H1 (cell line): Measurements from ENCODE around the gene HSD17B4. TPM values are rescaled to one million over a fixed set of nuclear protein-coding genes. Genes with fewer than 3 reads are reported as not detected.

ENCODE experiments used
- CTCF ChIA-PET: fragments of 300-600 bp; sonication (Branson Sonifier 250); formaldehyde crosslinking; loops from one replicate; lab custom pipeline; 2021; ENCODE audit not compliant: partially characterized antibody; lab: Charles Lee
- POLR2A ChIA-PET: fragments of 300-600 bp; sonication (Branson Sonifier 250); formaldehyde crosslinking; loops from one replicate; lab custom pipeline; 2021; ENCODE audit warnings: inconsistent platforms; ENCODE audit not compliant: partially characterized antibody; lab: Charles Lee
- DNase-seq, 2 experiments: peaks; one replicate each; pipeline versions ENCODE4 v3.0.0 to v3.0.0-alpha.2; 2010 to 2022; ENCODE audit warnings: low spot score in 2 of 2, low read depth in 1 of 2, mixed read lengths in 1 of 2
- FAIRE-seq: peaks from 2 replicates; lab custom pipeline; 2011; peaks lifted over from hg19 to GRCh38; lab: Jason Lieb, UNC
- H2AFZ ChIP-seq: 2 replicates; pipeline ENCODE4 v1.8.1; 2012; ENCODE audit warnings: low read length, inconsistent platforms
- H2AK5ac ChIP-seq: 2 replicates; pipeline ENCODE4 v1.6.1; 2013; ENCODE audit warnings: low read depth, low read length
- H2BK120ac ChIP-seq: replicated peaks from 2 replicates; pipeline ENCODE3; 2013; ENCODE audit warnings: low read depth, low read length, inconsistent platforms
- H2BK12ac ChIP-seq: 2 replicates; pipeline ENCODE4 v1.6.1; 2013; ENCODE audit warnings: low read depth, low read length
- H2BK15ac ChIP-seq: 2 replicates; pipeline ENCODE4 v1.6.1; 2013; ENCODE audit warnings: low read length
- H2BK20ac ChIP-seq: 2 replicates; pipeline ENCODE4 v1.6.1; 2013; ENCODE audit warnings: low read length
- H2BK5ac ChIP-seq: 2 replicates; pipeline ENCODE4 v1.6.1; 2013; ENCODE audit warnings: low read depth, low read length
- H3K14ac ChIP-seq: 2 replicates; pipeline ENCODE4 v1.6.1; 2013; ENCODE audit warnings: inconsistent platforms; ENCODE audit not compliant: insufficient read length
- H3K18ac ChIP-seq: 2 replicates; pipeline ENCODE4 v1.6.1; 2013; ENCODE audit warnings: low read length; ENCODE audit errors: extremely low read depth
- H3K23ac ChIP-seq: 2 replicates; pipeline ENCODE4 v1.6.1; 2013; ENCODE audit warnings: inconsistent platforms; ENCODE audit not compliant: insufficient read length
- H3K23me2 ChIP-seq: 2 replicates; pipeline ENCODE4 v1.6.1; 2013; ENCODE audit warnings: low read depth, low read length
- H3K27ac ChIP-seq: 2 replicates; pipeline ENCODE4 v1.6.1; 2011; ENCODE audit warnings: low read depth, low read length, inconsistent platforms
- H3K27me3 ChIP-seq, 4 experiments: replicated peaks in 1 of 4; 1 replicate in 1 of 4; 2 replicates in 3 of 4; pipeline versions ENCODE4 v1.6.1 to v1.8.1; 2011 to 2013; ENCODE audit warnings: low read length in 3 of 4, mild to moderate bottlenecking in 3 of 4, inconsistent platforms in 2 of 4, mixed read lengths in 2 of 4, moderate library complexity in 1 of 4; ENCODE audit not compliant: control insufficient read depth in 3 of 4, insufficient read depth in 3 of 4; ENCODE audit errors: extremely low read depth in 1 of 4
- H3K36me3 ChIP-seq, 4 experiments: 2 replicates each; pipeline versions ENCODE4 v1.6.1 to v1.8.1; 2011 to 2013; ENCODE audit warnings: mild to moderate bottlenecking in 4 of 4, low read length in 3 of 4, moderate library complexity in 2 of 4, control low read depth in 1 of 4, inconsistent platforms in 1 of 4; ENCODE audit not compliant: insufficient read depth in 4 of 4, control insufficient read depth in 2 of 4
- H3K4ac ChIP-seq: replicated peaks from 2 replicates; pipeline ENCODE3; 2013; ENCODE audit warnings: low read length, low read depth, mixed read lengths, inconsistent platforms; ENCODE audit not compliant: insufficient read length
- H3K4me1 ChIP-seq, 4 experiments: replicated peaks in 1 of 4; 1 replicate in 1 of 4; 2 replicates in 3 of 4; pipeline versions ENCODE4 v1.6.1 to v1.8.1; 2011 to 2013; ENCODE audit warnings: low read length in 3 of 4, inconsistent platforms in 2 of 4, mixed read lengths in 1 of 4; ENCODE audit not compliant: insufficient read depth in 4 of 4, control insufficient read depth in 3 of 4
- H3K4me2 ChIP-seq, 2 experiments: 2 replicates each; pipeline versions ENCODE4 v1.6.1 to v1.8.1; 2011 to 2013; ENCODE audit warnings: low read depth in 2 of 2, low read length in 2 of 2, control low read depth in 1 of 2, inconsistent platforms in 1 of 2, mild to moderate bottlenecking in 1 of 2; ENCODE audit not compliant: insufficient read depth in 1 of 2
- H3K4me3 ChIP-seq, 4 experiments: fragments of 200-600, 300-600 bp in 1 of 4; sonication (generic), shearing (Covaris generic), sonication (Bioruptor Twin) in 1 of 4; 2 replicates each; pipeline versions ENCODE4 v1.5.1 to v1.8.1; 2011 to 2016; ENCODE audit warnings: low read length in 4 of 4, low read depth in 3 of 4, control low read depth in 2 of 4, inconsistent platforms in 2 of 4, mild to moderate bottlenecking in 2 of 4, mixed read lengths in 1 of 4, moderate library complexity in 1 of 4; ENCODE audit not compliant: insufficient read depth in 2 of 4; ENCODE audit errors: extremely low read depth in 1 of 4
- H3K56ac ChIP-seq: replicated peaks from 2 replicates; pipeline ENCODE3; 2013; ENCODE audit warnings: low read depth, mild to moderate bottlenecking, mixed read lengths, low read length, inconsistent platforms; ENCODE audit not compliant: insufficient read length
- H3K79me1 ChIP-seq: 2 replicates; pipeline ENCODE4 v1.6.1; 2013; ENCODE audit warnings: low read depth, low read length, control low read depth
- H3K79me2 ChIP-seq, 2 experiments: 2 replicates each; pipeline versions ENCODE4 v1.6.1 to v1.8.1; 2012 to 2013; ENCODE audit warnings: low read length in 2 of 2, mild to moderate bottlenecking in 2 of 2, inconsistent platforms in 1 of 2; ENCODE audit not compliant: insufficient read depth in 2 of 2, control insufficient read depth in 1 of 2
- H3K9ac ChIP-seq, 4 experiments: replicated peaks in 1 of 4; 1 replicate in 1 of 4; 2 replicates in 3 of 4; pipeline versions ENCODE4 v1.6.1 to v1.8.1; 2011 to 2013; ENCODE audit warnings: low read depth in 3 of 4, low read length in 3 of 4, control low read depth in 2 of 4, mild to moderate bottlenecking in 2 of 4, moderate library complexity in 2 of 4, inconsistent platforms in 1 of 4; ENCODE audit errors: extremely low read depth in 1 of 4
- H3K9me3 ChIP-seq, 2 experiments: 2 replicates each; pipeline versions ENCODE4 v1.6.1 to v1.8.1; 2012 to 2013; ENCODE audit warnings: mild to moderate bottlenecking in 2 of 2, moderate library complexity in 2 of 2, control low read depth in 1 of 2, inconsistent platforms in 1 of 2, low read depth in 1 of 2, low read length in 1 of 2, mixed read lengths in 1 of 2; ENCODE audit not compliant: insufficient read depth in 2 of 2
- H4K20me1 ChIP-seq, 2 experiments: replicated peaks in 1 of 2; 2 replicates each; pipeline versions ENCODE3 to v1.8.1; 2011 to 2013; ENCODE audit warnings: inconsistent platforms in 2 of 2, low read length in 2 of 2, mild to moderate bottlenecking in 1 of 2; ENCODE audit not compliant: insufficient read depth in 2 of 2, control insufficient read depth in 1 of 2
- H4K5ac ChIP-seq: 2 replicates; pipeline ENCODE4 v1.6.1; 2013; ENCODE audit warnings: low read length, low read depth, mixed read lengths, inconsistent platforms; ENCODE audit not compliant: insufficient read length
- H4K8ac ChIP-seq: 2 replicates; pipeline ENCODE4 v1.8.0; 2013; ENCODE audit warnings: mild to moderate bottlenecking, moderate library complexity, low read length, inconsistent platforms; ENCODE audit not compliant: insufficient read depth; ENCODE audit errors: extremely low read depth
- H4K91ac ChIP-seq: replicated peaks from 2 replicates; pipeline ENCODE3; 2013; ENCODE audit warnings: low read length, mixed read lengths, inconsistent platforms; ENCODE audit not compliant: insufficient read length
- ATF3 ChIP-seq: IDR thresholded peaks from 2 replicates; pipeline ENCODE4 v1.6.1; 2011; ENCODE audit warnings: low read depth, mild to moderate bottlenecking, low read length; ENCODE audit not compliant: insufficient read depth
- EZH2 ChIP-seq: fragments of 200-600 bp; sonication (generic); IDR thresholded peaks from 2 replicates; pipeline ENCODE4 v1.7.1; 2012; ENCODE audit warnings: low read depth, mild to moderate bottlenecking, moderate library complexity, low read length, inconsistent platforms; ENCODE audit not compliant: severe bottlenecking
- JUN ChIP-seq: IDR thresholded peaks from 2 replicates; pipeline ENCODE4 v1.6.1; 2011; ENCODE audit warnings: low read depth, mild to moderate bottlenecking, improper control_type of control experiment, low read length
- JUND ChIP-seq: IDR thresholded peaks from 2 replicates; pipeline ENCODE4 v1.6.1; 2011; ENCODE audit warnings: mild to moderate bottlenecking, improper control_type of control experiment, low read length
- MAFK ChIP-seq: IDR thresholded peaks from 2 replicates; pipeline ENCODE4 v1.6.1; 2012; ENCODE audit warnings: low read depth, mild to moderate bottlenecking, improper control_type of control experiment, low read length
- PHF8 ChIP-seq: fragments of 200-600 bp; sonication (generic); conservative IDR thresholded peaks from 2 replicates; pipeline ENCODE4 v1.7.1; 2012; ENCODE audit warnings: low read depth, mild to moderate bottlenecking, inconsistent platforms, low read length, moderate library complexity
- TAF7 ChIP-seq: optimal IDR thresholded peaks from 2 replicates; pipeline ENCODE3; 2011; ENCODE audit warnings: low read depth, mild to moderate bottlenecking, inconsistent platforms, low read length, moderate library complexity, borderline replicate concordance
- WGBS, 2 experiments: shearing (Covaris generic) in 1 of 2; methylation state at CpG; one replicate each; pipeline versions ENCODE4 v1.1.6 to v1.1.7; 2013 to 2015; ENCODE audit warnings: low lambda C conversion rate in 2 of 2, mixed read lengths in 2 of 2, inconsistent platforms in 1 of 2, low coverage in 1 of 2, missing lambda C conversion rate in 1 of 2; ENCODE audit not compliant: insufficient replicate concordance in 2 of 2, insufficient coverage in 1 of 2, insufficient read length in 1 of 2; ENCODE audit errors: extremely low coverage in 1 of 2, missing lambda C conversion rate in 1 of 2; 5-methylcytosine and 5-hydroxymethylcytosine counted together
- polyA plus RNA-seq, 7 experiments: library from polyadenylated mRNA; depleted of rRNA in 3 of 7; stranded (reverse) in 5 of 7; unstranded in 2 of 7; fragments of >200 nt in 5 of 7; fragments of 200-250 nt in 2 of 7; gene quantifications; 1 replicate in 5 of 7; 2 replicates in 1 of 7; 4 replicates in 1 of 7; pipeline versions ENCODE4 v1.2.1 to v1.2.3, GENCODE V29; 2011 to 2013; ENCODE audit warnings: missing spikeins in 2 of 7, mixed read lengths in 2 of 7
- total RNA-seq: library from RNA; stranded (reverse); fragmentation: NEBNext Ultra II Directional; extraction: Animal tissue kit (Norgen Biotek cat#: 25700); gene quantifications from 2 replicates; pipeline ENCODE4 v1.2.1, GENCODE V29; 2021

The HSD17B4 gene
- total and polyA plus RNA-seq, 2 of the 8 experiments (the other 6 are each of a cell fraction or from before 2014, with no cell fraction given): 305 to 369 TPM

- WGBS, 2 experiments: 91% methylated on average over 2 of the region's 2 CpGs; no CpG with 5 or more reads in 1 of the 2 experiments
Measured at GRCh38 chr5:119501671-119502179, 49.4 kb downstream of the HSD17B4 start.

More at GRCh38 chr5:119501671-119502179, 49.4 kb downstream of the HSD17B4 start:
- H3K56ac ChIP-seq: no peak overlapping the region
- H3K36me3 ChIP-seq: peaks cover 0 to 43% (median 22%) of the 10 kb centered on the region in 4 experiments; a peak in 6 of 8 replicates
- no peaks in the 10 kb centered on the region; the same call in 1 of the 2 replicates for H3K23me2 ChIP-seq
- no peak overlapping the region for H2BK15ac ChIP-seq
- no peak overlapping the region for H4K8ac ChIP-seq
- H3K4me1 ChIP-seq: no peaks in the 10 kb centered on the region
- H3K9ac ChIP-seq: no peak overlapping the region
- DNase-seq (no peak), FAIRE-seq (no peak)
- H2BK20ac ChIP-seq: no peak overlapping the region
- no peak overlapping the region for H2BK120ac ChIP-seq
- no peak overlapping the region for H4K91ac ChIP-seq
- H2AK5ac ChIP-seq: no peak overlapping the region
- H3K18ac ChIP-seq: no peak overlapping the region
- H2BK5ac ChIP-seq: no peak overlapping the region
- POLR2A ChIA-PET: no interaction called here
- H3K4ac ChIP-seq: no peak overlapping the region
- H2BK12ac ChIP-seq: no peak overlapping the region
- peaks cover 2% of the 10 kb centered on the region; the same call in 1 of the 2 replicates for H3K79me1 ChIP-seq
- H3K23ac ChIP-seq: no peak overlapping the region
- no peak overlapping the region for H4K5ac ChIP-seq
- H3K27ac ChIP-seq: no peak overlapping the region
- no peaks in the 10 kb centered on the region for H4K20me1 ChIP-seq
- H2AFZ ChIP-seq: no peak overlapping the region
- TF ChIP-seq JUND (no peak), PHF8 (no peak), TAF7 (no peak), ATF3 (no peak), JUN (no peak), EZH2 (no peak), MAFK (no peak)
- H3K79me2 ChIP-seq: peaks cover 0 to 12% of the 10 kb centered on the region in 2 experiments; a peak in 2 of 4 replicates
- CTCF ChIA-PET: interaction anchor here (1.0 kb wide), 1 partner anchor 9 kb away, joined by 3 read pairs; no protein-coding TSS in a partner anchor
- no peak overlapping the region for H3K4me2 ChIP-seq
- peaks cover 7 to 10% of the 10 kb centered on the region in 2 experiments; a peak in 3 of 4 replicates for H3K9me3 ChIP-seq
- H3K4me3 ChIP-seq: no peak overlapping the region
- H3K27me3 ChIP-seq: no peaks in the 10 kb centered on the region
- H3K14ac ChIP-seq: no peak overlapping the region
